IMR-90 (cell line): ENCODE results near the gene DOK6.

Experiments
- BHLHE40 ChIP-seq: fragments of 150-350 bp; IDR thresholded peaks from 2 replicates; pipeline ENCODE4 v1.6.1; 2016; ENCODE audit warnings: mild to moderate bottlenecking, low read depth, low read length
- CEBPB ChIP-seq: IDR thresholded peaks from 2 replicates; pipeline ENCODE4 v1.6.1; 2012; ENCODE audit warnings: low read depth, low read length, improper control_type of control experiment
- ELK1 ChIP-seq: fragments of 150-350 bp; IDR thresholded peaks from 2 replicates; pipeline ENCODE4 v1.6.1; 2016; ENCODE audit warnings: low read depth, mild to moderate bottlenecking, low read length, moderate library complexity, borderline replicate concordance
- MAFK ChIP-seq: IDR thresholded peaks from 2 replicates; pipeline ENCODE4 v1.6.1; 2012; ENCODE audit warnings: low read depth, low read length, improper control_type of control experiment
- MXI1 ChIP-seq: IDR thresholded peaks from 2 replicates; pipeline ENCODE4 v1.6.1; 2012; ENCODE audit warnings: low read depth, mild to moderate bottlenecking, low read length, moderate library complexity, borderline replicate concordance
- NFE2L2 ChIP-seq: fragments of 150-350 bp; IDR thresholded peaks from 2 replicates; pipeline ENCODE4 v1.6.1; 2016; ENCODE audit warnings: low read depth, mild to moderate bottlenecking, low read length
- POLR2A ChIP-seq: IDR thresholded peaks from 2 replicates; pipeline ENCODE4 v1.6.1; 2012; ENCODE audit warnings: mild to moderate bottlenecking, low read depth, low read length
- RAD21 ChIP-seq: IDR thresholded peaks from 2 replicates; pipeline ENCODE4 v1.6.1; 2012; ENCODE audit warnings: low read length, improper control_type of control experiment
- RCOR1 ChIP-seq: IDR thresholded peaks from 2 replicates; pipeline ENCODE4 v1.6.1; 2012; ENCODE audit warnings: mild to moderate bottlenecking, low read length, improper control_type of control experiment; ENCODE audit not compliant: insufficient replicate concordance
- RFX5 ChIP-seq: IDR thresholded peaks from 2 replicates; pipeline ENCODE4 v1.8.0; 2012; ENCODE audit warnings: low read depth, mild to moderate bottlenecking, low read length, moderate library complexity
- SMC3 ChIP-seq: fragments of 150-350 bp; IDR thresholded peaks from 2 replicates; pipeline ENCODE4 v1.6.1; 2016; ENCODE audit warnings: low read depth, mild to moderate bottlenecking, antibody characterized with exemption, low read length, moderate library complexity
- TF ChIP-seq, protein P1 (sequence below): conservative IDR thresholded peaks from 2 replicates; pipeline ENCODE4 v1.5.1; 2012; ENCODE audit warnings: mild to moderate bottlenecking, low read depth, low read length, improper control_type of control experiment
- TF ChIP-seq, protein P2 (sequence below): fragments of 150-350 bp; IDR thresholded peaks from 2 replicates; pipeline ENCODE4 v1.6.1; 2017; ENCODE audit warnings: mild to moderate bottlenecking, antibody characterized with exemption, low read length, low read depth

- TF ChIP-seq RFX5 (no peak), POLR2A (no peak), RAD21 (no peak), RCOR1 (no peak), ELK1 (no peak), CEBPB (no peak), BHLHE40 (no peak), MAFK (no peak), SMC3 (no peak), NFE2L2 (no peak), MXI1 (no peak)
- TF ChIP-seq, protein P1, sequence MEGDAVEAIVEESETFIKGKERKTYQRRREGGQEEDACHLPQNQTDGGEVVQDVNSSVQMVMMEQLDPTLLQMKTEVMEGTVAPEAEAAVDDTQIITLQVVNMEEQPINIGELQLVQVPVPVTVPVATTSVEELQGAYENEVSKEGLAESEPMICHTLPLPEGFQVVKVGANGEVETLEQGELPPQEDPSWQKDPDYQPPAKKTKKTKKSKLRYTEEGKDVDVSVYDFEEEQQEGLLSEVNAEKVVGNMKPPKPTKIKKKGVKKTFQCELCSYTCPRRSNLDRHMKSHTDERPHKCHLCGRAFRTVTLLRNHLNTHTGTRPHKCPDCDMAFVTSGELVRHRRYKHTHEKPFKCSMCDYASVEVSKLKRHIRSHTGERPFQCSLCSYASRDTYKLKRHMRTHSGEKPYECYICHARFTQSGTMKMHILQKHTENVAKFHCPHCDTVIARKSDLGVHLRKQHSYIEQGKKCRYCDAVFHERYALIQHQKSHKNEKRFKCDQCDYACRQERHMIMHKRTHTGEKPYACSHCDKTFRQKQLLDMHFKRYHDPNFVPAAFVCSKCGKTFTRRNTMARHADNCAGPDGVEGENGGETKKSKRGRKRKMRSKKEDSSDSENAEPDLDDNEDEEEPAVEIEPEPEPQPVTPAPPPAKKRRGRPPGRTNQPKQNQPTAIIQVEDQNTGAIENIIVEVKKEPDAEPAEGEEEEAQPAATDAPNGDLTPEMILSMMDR = no peak
- TF ChIP-seq, protein P2, sequence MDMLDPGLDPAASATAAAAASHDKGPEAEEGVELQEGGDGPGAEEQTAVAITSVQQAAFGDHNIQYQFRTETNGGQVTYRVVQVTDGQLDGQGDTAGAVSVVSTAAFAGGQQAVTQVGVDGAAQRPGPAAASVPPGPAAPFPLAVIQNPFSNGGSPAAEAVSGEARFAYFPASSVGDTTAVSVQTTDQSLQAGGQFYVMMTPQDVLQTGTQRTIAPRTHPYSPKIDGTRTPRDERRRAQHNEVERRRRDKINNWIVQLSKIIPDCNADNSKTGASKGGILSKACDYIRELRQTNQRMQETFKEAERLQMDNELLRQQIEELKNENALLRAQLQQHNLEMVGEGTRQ = no peak
These were observed 302.8 kb downstream of the DOK6 start for GRCh38 chr18:69703461-69703860.
